Measurements from ENCODE around the gene METTL9. TPM values are rescaled to one million over a fixed set of nuclear protein-coding genes. Genes with fewer than 3 reads are reported as not detected.

Gene METTL9
- total RNA-seq, 1 donor from 2014 or later = 108 TPM

DNA sequence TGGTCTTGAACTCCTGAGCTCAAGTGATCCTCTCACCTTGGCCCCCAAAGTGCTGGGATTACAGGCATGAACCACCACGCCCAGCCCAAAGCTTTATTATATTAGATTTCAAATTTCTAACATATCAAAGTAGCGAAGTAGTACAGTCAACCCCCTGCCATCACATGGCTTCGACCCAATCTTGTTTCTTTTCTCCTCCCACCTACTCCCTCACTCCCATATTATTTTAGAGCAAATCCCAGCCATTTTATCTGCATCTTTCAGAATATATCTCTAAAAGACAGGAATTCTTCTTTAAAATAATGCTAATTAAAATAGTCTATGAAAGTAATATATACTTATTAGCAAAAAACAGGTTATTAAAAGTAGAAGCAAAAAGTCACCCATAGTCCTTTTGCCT, 52.1 kb downstream of the METTL9 start:
- DNase-seq = no peak
- Mint-ChIP-seq H3K4me1 (ENCODE audit: low read depth, unreplicated experiment) (peaks cover 3% of the 10 kb centered on the region), H3K36me3 (ENCODE audit: unreplicated experiment) (no peaks in the 10 kb centered on the region), H3K27ac (ENCODE audit: unreplicated experiment) (no peak overlapping the region), H3K4me3 (ENCODE audit: unreplicated experiment) (no peak overlapping the region), H3K27me3 (ENCODE audit: unreplicated experiment) (peaks cover 5% of the 10 kb centered on the region), H3K9me3 (ENCODE audit: unreplicated experiment) (no peaks in the 10 kb centered on the region)
- TF ChIP-seq, protein P1, sequence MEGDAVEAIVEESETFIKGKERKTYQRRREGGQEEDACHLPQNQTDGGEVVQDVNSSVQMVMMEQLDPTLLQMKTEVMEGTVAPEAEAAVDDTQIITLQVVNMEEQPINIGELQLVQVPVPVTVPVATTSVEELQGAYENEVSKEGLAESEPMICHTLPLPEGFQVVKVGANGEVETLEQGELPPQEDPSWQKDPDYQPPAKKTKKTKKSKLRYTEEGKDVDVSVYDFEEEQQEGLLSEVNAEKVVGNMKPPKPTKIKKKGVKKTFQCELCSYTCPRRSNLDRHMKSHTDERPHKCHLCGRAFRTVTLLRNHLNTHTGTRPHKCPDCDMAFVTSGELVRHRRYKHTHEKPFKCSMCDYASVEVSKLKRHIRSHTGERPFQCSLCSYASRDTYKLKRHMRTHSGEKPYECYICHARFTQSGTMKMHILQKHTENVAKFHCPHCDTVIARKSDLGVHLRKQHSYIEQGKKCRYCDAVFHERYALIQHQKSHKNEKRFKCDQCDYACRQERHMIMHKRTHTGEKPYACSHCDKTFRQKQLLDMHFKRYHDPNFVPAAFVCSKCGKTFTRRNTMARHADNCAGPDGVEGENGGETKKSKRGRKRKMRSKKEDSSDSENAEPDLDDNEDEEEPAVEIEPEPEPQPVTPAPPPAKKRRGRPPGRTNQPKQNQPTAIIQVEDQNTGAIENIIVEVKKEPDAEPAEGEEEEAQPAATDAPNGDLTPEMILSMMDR (IDR thresholded peaks at IDR 0.05; ENCODE audit: partially characterized antibody, unreplicated experiment) = no peak

DNA sequence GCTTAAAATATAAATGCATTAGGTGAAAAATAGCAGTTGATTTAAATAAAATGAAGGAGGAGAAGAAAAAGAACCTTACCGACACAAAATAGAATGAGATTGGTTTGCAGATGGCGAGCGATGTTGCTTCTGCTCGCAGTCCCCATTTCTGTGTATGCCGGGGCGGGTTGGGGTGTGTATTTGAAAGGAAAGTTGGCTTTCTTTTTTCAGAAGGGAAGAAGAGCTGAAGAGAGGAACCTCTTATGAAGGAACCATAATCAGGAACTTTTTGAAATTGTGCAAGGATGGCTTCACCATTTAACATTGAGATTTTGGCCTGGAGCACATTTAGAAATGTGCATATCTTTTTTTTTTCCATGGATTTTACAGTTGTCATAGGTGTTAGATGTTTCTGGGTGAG, 53.1 kb downstream of the METTL9 start, which contains the start of gene IGSF6:
Gene IGSF6 (minus strand): TSS at position 156 of the 400 bp plus-strand sequence. CDS start 10 bp downstream, at position 146.
- Mint-ChIP-seq H3K36me3 (ENCODE audit: unreplicated experiment) (no peaks in the 10 kb centered on the region), H3K27me3 (ENCODE audit: unreplicated experiment) (peaks cover 5% of the 10 kb centered on the region), H3K4me1 (ENCODE audit: low read depth, unreplicated experiment) (no peaks in the 10 kb centered on the region), H3K27ac (ENCODE audit: unreplicated experiment) (no peak within 1 kb of the TSS), H3K9me3 (ENCODE audit: unreplicated experiment) (no peaks in the 10 kb centered on the region), H3K4me3 (ENCODE audit: unreplicated experiment) (no peak within 1 kb of the TSS)
- no peak for DNase-seq
- TF ChIP-seq, protein P1 (IDR thresholded peaks at IDR 0.05; ENCODE audit: partially characterized antibody, unreplicated experiment) = no peak

DNA sequence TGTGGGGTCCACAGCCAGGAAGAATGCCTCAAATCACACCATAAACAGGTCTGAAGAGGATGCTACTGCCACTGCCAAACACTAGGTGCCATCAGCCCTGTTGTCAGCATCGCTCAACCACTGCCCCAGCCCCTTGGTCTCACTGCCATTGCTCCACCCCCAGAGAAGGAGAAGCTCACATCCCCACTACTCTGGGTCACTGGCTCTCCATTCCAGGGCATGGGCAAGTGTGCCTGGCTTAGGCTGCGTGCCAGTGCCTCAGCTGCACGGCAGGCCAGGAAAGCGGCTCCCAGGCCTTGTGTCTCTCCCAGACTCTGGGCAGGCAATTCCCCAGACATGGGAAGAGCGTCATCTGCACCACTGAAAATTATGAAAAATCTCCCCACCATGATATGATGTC, 54.2 kb downstream of the METTL9 start:
- H3K4me1 Mint-ChIP-seq (ENCODE audit: low read depth, unreplicated experiment) = no peaks in the 10 kb centered on the region
- H3K9me3 Mint-ChIP-seq (ENCODE audit: unreplicated experiment) = no peaks in the 10 kb centered on the region
- peaks cover 7% of the 10 kb centered on the region for H3K27me3 Mint-ChIP-seq (ENCODE audit: unreplicated experiment)
- H3K27ac Mint-ChIP-seq (ENCODE audit: unreplicated experiment) = no peak overlapping the region
- TF ChIP-seq, protein P1 (IDR thresholded peaks at IDR 0.05; ENCODE audit: partially characterized antibody, unreplicated experiment) = no peak
- H3K36me3 Mint-ChIP-seq (ENCODE audit: unreplicated experiment) = no peaks in the 10 kb centered on the region
- no peak overlapping the region for H3K4me3 Mint-ChIP-seq (ENCODE audit: unreplicated experiment)
- no peak for DNase-seq

DNA sequence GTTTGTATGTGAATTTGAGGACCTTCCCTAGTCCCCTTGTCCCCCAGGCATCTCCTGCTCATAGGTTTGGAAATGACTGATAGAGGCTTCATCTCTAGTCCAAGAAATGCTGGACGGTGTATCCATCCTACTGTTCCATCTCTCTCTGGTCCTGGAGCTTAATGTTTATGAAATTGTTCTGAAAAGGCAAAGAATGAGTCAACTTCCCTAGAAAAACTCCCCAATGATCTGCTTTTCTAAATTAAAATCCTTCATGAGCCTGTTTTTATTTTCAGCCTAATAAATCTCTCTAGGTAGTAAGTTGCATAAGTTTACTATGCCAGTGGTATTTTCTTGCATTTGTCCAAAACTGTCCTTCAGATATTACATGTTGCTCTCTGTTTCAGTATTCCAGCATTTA, 55.1 kb downstream of the METTL9 start:
- H3K27me3 Mint-ChIP-seq (ENCODE audit: unreplicated experiment) = peaks cover 7% of the 10 kb centered on the region
- TF ChIP-seq, protein P1 (IDR thresholded peaks at IDR 0.05; ENCODE audit: partially characterized antibody, unreplicated experiment) = no peak
- no peak overlapping the region for H3K4me3 Mint-ChIP-seq (ENCODE audit: unreplicated experiment)
- no peaks in the 10 kb centered on the region for H3K9me3 Mint-ChIP-seq (ENCODE audit: unreplicated experiment)
- DNase-seq = no peak
- H3K4me1 Mint-ChIP-seq (ENCODE audit: low read depth, unreplicated experiment) = no peaks in the 10 kb centered on the region
- H3K27ac Mint-ChIP-seq (ENCODE audit: unreplicated experiment) = no peak overlapping the region
- H3K36me3 Mint-ChIP-seq (ENCODE audit: unreplicated experiment) = no peaks in the 10 kb centered on the region

DNA sequence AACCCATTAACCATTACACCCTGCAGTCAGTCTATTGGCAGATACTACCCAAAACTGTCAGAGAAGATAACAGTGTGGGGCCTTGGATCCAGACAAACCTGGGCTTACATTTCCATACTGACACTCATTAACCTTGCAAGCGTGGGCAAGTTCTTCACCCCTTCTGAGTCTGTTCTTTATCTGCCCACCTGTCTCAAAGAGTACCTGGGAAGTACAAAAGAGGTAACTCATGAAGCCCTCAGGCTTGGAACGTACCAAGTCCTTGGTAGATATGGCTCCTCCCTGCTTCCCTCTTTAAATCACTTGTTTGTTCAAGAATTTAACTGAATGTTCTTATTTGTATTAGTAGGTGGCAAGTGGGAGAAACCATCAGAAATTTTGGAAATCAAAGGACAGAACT, 55.5 kb downstream of the METTL9 start:
- Mint-ChIP-seq H3K4me1 (ENCODE audit: low read depth, unreplicated experiment) (no peaks in the 10 kb centered on the region), H3K36me3 (ENCODE audit: unreplicated experiment) (no peaks in the 10 kb centered on the region), H3K4me3 (ENCODE audit: unreplicated experiment) (no peak overlapping the region), H3K27ac (ENCODE audit: unreplicated experiment) (no peak overlapping the region), H3K27me3 (ENCODE audit: unreplicated experiment) (peaks cover 7% of the 10 kb centered on the region), H3K9me3 (ENCODE audit: unreplicated experiment) (no peaks in the 10 kb centered on the region)
- DNase-seq = no peak
- TF ChIP-seq, protein P1 (IDR thresholded peaks at IDR 0.05; ENCODE audit: partially characterized antibody, unreplicated experiment) = no peak
